GM21529 (cell line): ENCODE results near the gene CYTIP.

Source experiments
- ATAC-seq: cut with Tn5 transposase; IDR thresholded peaks from one replicate; pipeline ENCODE4 v1.9.1; 2021; ENCODE audit not compliant: unreplicated experiment

Gene CYTIP

DNA sequence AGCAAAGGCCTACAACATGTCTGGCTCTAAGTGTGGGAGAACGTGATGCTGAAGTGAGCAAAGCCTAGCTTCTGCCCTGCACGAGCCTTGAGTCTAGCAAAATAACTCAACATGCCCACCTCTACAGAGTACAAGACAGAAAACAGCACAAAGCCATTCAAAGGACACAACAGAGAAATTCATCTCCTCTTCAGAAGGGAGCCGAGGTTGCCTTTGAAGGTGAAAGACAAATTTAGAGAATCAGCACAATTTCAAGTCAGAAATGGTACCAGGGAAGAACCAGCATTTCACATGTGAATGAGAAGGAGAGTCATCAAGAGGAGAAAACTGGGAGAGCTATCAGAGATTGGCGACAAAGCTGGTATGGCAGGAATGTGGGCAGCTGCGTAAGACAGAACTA, 21.7 kb upstream of the CYTIP start:
- ATAC-seq: no peak

- ATAC-seq: no peak
These were observed 19.1 kb upstream of the CYTIP start for GRCh38 chr2:157463002-157463401.

GRCh38 chr2:157460897-157461296, 17.0 kb upstream of the CYTIP start:
- no peak for ATAC-seq

DNA sequence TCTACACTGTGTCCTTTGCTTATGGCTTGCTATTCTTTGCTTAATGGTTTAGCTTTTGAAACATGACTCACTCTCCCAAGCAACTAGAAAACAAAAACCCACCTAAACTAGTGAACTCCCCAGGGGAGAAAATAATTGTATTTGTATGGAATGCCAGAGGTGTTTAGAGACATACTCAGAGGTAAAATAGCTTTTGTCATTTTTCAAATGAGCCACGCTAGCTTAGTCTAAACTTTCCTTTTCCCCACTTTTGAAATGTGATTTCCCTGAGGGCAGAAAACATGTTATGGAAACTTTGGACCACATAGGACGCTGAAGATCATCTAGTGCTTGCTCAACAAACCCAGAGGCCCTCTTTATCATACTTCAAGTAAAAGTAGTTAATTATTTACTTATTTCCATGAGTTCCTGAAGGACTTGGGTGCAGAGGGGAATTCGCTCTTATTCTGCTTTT, 16.5 kb upstream of the CYTIP start:
- no peak for ATAC-seq

DNA sequence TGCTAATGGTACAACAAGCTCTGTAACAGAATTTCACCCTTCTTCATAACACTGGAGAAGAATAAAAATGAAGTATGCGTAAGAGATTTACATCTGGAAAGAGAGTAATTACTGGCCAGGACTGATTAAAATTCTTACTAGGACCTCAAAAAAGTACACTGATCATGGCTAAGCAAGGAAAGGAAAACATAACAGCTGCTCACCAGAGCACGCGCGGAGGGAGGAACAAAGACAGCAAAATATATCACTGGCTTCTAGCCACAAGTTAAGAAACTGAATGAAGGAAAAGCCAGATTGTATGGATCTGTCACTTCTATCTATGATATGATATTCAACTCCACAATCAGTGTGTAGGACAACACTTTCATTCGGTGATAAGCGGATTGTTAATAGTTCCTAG, 15.6 kb upstream of the CYTIP start:
- ATAC-seq: no peak

GRCh38 chr2:157447741-157448140, 3.9 kb upstream of the CYTIP start:
- ATAC-seq: no peak

DNA sequence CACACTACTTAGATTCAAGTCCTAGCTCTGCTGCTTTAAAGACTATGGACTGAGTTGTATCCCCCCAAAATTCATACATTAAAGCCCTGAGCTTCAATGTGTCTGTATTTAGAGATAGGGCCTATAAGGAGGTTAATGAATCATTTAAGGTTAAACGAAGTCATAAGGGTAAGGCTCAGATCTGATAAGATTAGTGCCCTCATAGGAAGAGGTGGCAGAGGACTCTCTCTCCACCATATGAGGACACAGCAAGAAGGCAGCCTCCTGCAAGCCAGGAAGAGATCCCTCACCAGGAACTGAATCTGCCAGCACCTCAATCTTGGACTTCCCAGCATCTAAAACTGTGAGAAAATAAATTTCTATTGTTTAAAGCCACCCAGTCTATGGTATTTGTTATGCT, 3.1 kb upstream of the CYTIP start:
- no peak for ATAC-seq

DNA sequence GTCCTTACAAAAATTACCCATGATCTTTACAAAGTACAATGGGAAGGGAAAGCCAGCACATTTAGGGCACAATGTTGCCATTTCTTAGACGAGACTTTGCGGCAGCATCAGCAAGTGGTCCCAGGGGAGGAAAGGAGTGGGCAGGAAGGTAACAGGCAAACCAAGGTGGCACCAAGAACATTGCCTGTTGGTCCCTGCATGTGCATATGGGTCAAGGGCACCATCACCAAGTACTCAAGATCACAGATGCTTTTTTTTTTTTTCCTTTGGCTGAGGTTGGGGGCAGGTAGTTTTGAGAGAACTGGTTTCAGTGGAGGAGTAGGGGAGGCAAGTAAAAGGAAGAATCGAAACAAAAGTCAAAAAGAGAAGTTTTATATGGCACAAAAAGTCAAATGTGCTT, 752 bp upstream of the CYTIP start:
- ATAC-seq: peak; percentile 30

DNA sequence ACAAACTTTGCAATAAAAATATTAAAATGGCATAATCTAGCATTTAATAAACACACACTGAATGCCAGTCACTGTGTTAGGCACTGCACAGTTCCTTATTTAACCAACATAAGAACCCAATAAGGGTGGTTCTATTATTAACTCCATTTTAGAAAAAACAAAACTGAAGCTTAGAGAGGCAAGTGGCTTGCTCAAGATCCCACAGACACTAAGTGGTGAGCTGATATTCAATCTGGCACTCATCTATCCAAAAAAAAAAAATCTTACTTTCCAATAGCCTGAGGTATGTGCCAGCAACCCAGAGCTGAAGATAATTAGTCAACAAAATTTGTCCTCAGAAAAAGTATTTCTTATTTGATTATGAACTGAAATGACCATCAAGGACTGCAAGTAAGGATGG, 799 bp downstream of the CYTIP start:
- no peak for ATAC-seq

- no peak for ATAC-seq
These were observed 1.3 kb downstream of the CYTIP start for GRCh38 chr2:157442636-157443035.

DNA sequence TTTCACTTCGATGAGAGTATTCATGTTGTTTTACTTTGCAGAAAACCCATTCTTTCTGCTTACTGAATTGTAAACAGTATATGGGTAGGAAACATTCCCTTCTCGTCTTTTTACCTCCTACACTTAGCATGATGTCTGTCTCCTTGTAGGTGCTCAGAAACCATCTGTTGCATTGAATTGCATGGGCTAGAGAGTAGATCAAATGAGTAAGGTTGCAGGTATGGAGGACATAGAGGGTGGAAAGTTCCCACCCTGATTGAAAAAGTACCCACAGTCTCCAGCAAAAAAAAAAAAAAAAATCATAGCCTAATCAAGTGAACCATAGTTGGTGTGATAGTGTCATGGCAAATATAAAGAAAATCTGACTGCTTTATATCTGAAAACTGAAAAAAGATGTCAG, 1.7 kb downstream of the CYTIP start:
- no peak for ATAC-seq

- peak; percentile 46 for ATAC-seq
These were observed 2.8 kb downstream of the CYTIP start for GRCh38 chr2:157441072-157441454.

- ATAC-seq: no peak
These were observed 3.4 kb downstream of the CYTIP start for GRCh38 chr2:157440404-157441071.

GRCh38 chr2:157439824-157440186, 4.1 kb downstream of the CYTIP start:
- ATAC-seq: peak; percentile 41

DNA sequence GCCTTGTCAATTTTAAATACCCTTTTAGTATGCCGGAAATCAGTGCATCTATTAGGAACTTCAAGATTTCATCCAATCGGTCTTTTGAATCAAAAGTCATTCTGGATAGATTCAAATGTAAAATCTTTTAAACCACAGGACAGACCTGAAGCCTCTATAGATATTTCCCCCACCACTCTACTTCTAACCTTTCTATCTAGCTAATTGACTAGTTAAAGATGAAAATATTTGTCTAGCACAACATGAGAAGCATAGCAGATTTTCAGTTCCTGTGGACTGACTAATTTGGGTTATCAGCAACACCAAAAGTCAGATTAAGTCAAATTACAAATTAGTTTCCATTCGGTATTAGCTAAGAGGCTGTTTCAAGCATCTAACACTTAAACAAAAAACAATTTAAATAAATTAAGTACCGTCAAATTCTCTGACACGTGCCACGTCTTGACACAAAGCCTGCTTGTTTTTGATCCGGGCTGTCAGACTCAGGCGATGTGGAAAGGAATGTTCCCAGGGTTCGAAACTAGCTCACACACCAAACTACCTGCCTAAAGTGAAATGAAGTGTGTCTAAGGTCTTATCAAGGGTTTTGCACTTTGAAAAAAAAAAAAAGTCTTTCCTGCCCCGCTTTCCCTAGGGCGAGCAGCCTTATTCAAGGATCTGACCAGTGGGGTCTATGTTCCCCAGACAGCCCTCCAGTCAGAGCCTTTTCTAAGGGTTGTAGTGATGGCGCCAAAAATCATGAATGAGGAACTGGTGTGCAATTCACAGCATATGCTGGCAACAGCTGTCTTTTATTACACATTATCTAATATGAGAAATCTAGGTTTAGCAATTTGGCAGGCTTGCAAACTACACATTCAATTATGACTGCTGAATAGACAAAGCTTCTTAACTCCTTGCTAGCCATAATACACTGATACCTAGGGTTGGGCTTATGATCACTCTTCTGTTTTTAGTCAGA, 4.7 kb downstream of the CYTIP start:
- peak; percentile 6 for ATAC-seq

GRCh38 chr2:157433394-157433793, 10.5 kb downstream of the CYTIP start:
- ATAC-seq: no peak

GRCh38 chr2:157432475-157433106, 11.3 kb downstream of the CYTIP start:
- no peak for ATAC-seq

- ATAC-seq: no peak
These were observed 12.7 kb downstream of the CYTIP start for GRCh38 chr2:157431176-157431575.

DNA sequence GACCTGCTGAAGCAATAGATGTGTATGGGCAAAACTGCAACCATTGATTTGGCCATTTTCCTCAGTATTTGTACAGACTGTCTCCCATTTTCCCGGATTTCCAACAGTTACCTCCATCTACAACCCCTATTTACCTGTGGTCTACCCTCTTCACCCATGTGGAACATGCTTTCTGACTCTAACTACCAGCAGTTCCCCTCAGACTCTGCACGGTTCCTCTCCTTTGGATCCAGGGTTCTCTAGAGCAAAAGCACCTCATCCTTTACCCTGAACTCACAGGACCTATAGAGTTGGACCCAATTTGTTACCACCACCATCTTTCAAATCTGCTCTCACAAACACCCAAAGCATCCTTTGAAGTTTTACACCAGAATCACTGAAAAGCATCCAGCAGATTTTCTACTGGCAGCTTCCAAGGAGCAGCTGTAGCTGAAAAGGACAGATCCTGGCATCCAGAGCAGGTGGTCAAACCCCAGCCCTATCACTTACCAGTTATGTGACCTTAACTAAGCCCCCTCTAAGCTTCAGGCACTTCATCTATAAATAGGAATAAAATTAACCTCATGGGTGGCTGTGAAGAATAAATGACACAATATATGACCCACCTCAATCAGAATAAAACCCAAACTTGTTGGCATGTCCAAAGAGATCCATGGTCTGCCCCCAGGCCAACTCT, 15.3 kb downstream of the CYTIP start:
- ATAC-seq: no peak

GRCh38 chr2:157427922-157428303, 16.0 kb downstream of the CYTIP start:
- ATAC-seq: no peak
